ENCODE measurements around the gene LRRC75A. TPM values are rescaled to one million over a fixed set of nuclear protein-coding genes. Genes with fewer than 3 reads are reported as not detected.
A peak's percentile ranks its signal among the peaks of the same experiment; 100 is the strongest.

Gene LRRC75A
- total and polyA plus RNA-seq, 2 of the 13 experiments (the other 11 are each of a cell fraction or from before 2014, with no cell fraction given), result 0.03 TPM; not detected in 1

GRCh38 chr17:16425698-16426659 lies 66.0 kb downstream of the LRRC75A start (continued):
- TF ChIP-seq, protein P1, sequence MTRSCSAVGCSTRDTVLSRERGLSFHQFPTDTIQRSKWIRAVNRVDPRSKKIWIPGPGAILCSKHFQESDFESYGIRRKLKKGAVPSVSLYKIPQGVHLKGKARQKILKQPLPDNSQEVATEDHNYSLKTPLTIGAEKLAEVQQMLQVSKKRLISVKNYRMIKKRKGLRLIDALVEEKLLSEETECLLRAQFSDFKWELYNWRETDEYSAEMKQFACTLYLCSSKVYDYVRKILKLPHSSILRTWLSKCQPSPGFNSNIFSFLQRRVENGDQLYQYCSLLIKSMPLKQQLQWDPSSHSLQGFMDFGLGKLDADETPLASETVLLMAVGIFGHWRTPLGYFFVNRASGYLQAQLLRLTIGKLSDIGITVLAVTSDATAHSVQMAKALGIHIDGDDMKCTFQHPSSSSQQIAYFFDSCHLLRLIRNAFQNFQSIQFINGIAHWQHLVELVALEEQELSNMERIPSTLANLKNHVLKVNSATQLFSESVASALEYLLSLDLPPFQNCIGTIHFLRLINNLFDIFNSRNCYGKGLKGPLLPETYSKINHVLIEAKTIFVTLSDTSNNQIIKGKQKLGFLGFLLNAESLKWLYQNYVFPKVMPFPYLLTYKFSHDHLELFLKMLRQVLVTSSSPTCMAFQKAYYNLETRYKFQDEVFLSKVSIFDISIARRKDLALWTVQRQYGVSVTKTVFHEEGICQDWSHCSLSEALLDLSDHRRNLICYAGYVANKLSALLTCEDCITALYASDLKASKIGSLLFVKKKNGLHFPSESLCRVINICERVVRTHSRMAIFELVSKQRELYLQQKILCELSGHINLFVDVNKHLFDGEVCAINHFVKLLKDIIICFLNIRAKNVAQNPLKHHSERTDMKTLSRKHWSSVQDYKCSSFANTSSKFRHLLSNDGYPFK (CRISPR knock-in tag; IDR thresholded peaks at IDR 0.05; ENCODE audit: borderline replicate concordance), result peak; percentile 44
- TF ChIP-seq NKX3-1 (CRISPR knock-in tag; IDR thresholded peaks at IDR 0.05) (0 out of 2 replicates have a peak, but pooled peaks have one; percentile 61), SP140L (CRISPR knock-in tag; IDR thresholded peaks at IDR 0.05; ENCODE audit: borderline replicate concordance) (no peak), ZNF746 (CRISPR knock-in tag; IDR thresholded peaks at IDR 0.05) (peak; percentile 77; the same call in 1 of the 2 replicates), FOXM1 (CRISPR knock-in tag; IDR thresholded peaks at IDR 0.05) (no peak), KMT2B (CRISPR knock-in tag; IDR thresholded peaks at IDR 0.05) (no peak), ZNF225 (CRISPR knock-in tag; IDR thresholded peaks at IDR 0.05) (peak; percentile 71; the same call in 1 of the 2 replicates), ZMYM4 (CRISPR knock-in tag; IDR thresholded peaks at IDR 0.05) (peak; percentile 52), ZNF343 (CRISPR knock-in tag; IDR thresholded peaks at IDR 0.05) (no peak), KLF16 (CRISPR knock-in tag; IDR thresholded peaks at IDR 0.05) (no peak), EZH2 (conservative IDR thresholded peaks at IDR 0.05; ENCODE audit: low read depth, low read length) (no peak), E2F1 (CRISPR knock-in tag; IDR thresholded peaks at IDR 0.05) (no peak), MXI1 (IDR thresholded peaks at IDR 0.05; ENCODE audit: borderline replicate concordance, low read depth, low read length) (peak; percentile 35; the same call in 1 of the 3 replicates), NR2F6 (IDR thresholded peaks at IDR 0.05) (peak; percentile 49; the same call in 1 of the 2 replicates), NR2F6 (CRISPR knock-in tag; IDR thresholded peaks at IDR 0.05) (peak; percentile 26; the same call in 1 of the 2 replicates), ZNF484 (CRISPR knock-in tag; IDR thresholded peaks at IDR 0.05; ENCODE audit: borderline replicate concordance, low read depth) (no peak), HDAC2 (CRISPR knock-in tag; IDR thresholded peaks at IDR 0.05) (peak; percentile 81), ZNF432 (CRISPR knock-in tag; IDR thresholded peaks at IDR 0.05; ENCODE audit: borderline replicate concordance) (no peak)
- TF ChIP-seq, protein P2, sequence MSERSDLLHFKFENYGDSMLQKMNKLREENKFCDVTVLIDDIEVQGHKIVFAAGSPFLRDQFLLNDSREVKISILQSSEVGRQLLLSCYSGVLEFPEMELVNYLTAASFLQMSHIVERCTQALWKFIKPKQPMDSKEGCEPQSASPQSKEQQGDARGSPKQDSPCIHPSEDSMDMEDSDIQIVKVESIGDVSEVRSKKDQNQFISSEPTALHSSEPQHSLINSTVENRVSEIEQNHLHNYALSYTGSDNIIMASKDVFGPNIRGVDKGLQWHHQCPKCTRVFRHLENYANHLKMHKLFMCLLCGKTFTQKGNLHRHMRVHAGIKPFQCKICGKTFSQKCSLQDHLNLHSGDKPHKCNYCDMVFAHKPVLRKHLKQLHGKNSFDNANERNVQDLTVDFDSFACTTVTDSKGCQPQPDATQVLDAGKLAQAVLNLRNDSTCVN (CRISPR knock-in tag; IDR thresholded peaks at IDR 0.05; ENCODE audit: borderline replicate concordance), result peak; percentile 85; the same call in 1 of the 2 replicates
- TF ChIP-seq, protein P3, sequence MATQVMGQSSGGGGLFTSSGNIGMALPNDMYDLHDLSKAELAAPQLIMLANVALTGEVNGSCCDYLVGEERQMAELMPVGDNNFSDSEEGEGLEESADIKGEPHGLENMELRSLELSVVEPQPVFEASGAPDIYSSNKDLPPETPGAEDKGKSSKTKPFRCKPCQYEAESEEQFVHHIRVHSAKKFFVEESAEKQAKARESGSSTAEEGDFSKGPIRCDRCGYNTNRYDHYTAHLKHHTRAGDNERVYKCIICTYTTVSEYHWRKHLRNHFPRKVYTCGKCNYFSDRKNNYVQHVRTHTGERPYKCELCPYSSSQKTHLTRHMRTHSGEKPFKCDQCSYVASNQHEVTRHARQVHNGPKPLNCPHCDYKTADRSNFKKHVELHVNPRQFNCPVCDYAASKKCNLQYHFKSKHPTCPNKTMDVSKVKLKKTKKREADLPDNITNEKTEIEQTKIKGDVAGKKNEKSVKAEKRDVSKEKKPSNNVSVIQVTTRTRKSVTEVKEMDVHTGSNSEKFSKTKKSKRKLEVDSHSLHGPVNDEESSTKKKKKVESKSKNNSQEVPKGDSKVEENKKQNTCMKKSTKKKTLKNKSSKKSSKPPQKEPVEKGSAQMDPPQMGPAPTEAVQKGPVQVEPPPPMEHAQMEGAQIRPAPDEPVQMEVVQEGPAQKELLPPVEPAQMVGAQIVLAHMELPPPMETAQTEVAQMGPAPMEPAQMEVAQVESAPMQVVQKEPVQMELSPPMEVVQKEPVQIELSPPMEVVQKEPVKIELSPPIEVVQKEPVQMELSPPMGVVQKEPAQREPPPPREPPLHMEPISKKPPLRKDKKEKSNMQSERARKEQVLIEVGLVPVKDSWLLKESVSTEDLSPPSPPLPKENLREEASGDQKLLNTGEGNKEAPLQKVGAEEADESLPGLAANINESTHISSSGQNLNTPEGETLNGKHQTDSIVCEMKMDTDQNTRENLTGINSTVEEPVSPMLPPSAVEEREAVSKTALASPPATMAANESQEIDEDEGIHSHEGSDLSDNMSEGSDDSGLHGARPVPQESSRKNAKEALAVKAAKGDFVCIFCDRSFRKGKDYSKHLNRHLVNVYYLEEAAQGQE (IDR thresholded peaks at IDR 0.05; ENCODE audit: borderline replicate concordance in 1 of 2, low read depth in 1 of 2, low read length in 2 of 2), result no peak
